OCI-LY7 (cell line): ENCODE results near the gene KYAT1. TPM values are rescaled to one million over a fixed set of nuclear protein-coding genes. Genes with fewer than 3 reads are reported as not detected.

ENCODE experiments used
- BruUV-seq: library from RNA; stranded (reverse); fragments of 400-500 nt; replicated peaks from 2 replicates; lab custom pipeline; 2021; lab: Mats Ljungman, UMichigan
- CTCF ChIA-PET: fragments of 300-600 bp; sonication (Branson Sonifier 250); formaldehyde crosslinking; loops from one replicate; lab custom pipeline; 2022; ENCODE audit warnings: antibody characterized with exemption; ENCODE audit not compliant: unreplicated experiment; lab: Charles Lee
- POLR2A ChIA-PET: fragments of 300-600 bp; sonication (Branson Sonifier 250); formaldehyde crosslinking; loops from one replicate; lab custom pipeline; 2022; ENCODE audit warnings: antibody characterized with exemption; lab: Charles Lee
- DNase-seq: peaks from one replicate; pipeline ENCODE4 v3.0.0-alpha.2; 2015; ENCODE audit warnings: low spot score
- H2AFZ ChIP-seq: fragments of 200-600 bp; sonication (generic), shearing (Covaris generic); 2 replicates; pipeline ENCODE4 v1.6.1; 2014; ENCODE audit warnings: mild to moderate bottlenecking, antibody characterized with exemption, low read length, moderate library complexity
- H3K27ac ChIP-seq: fragments of 200-600 bp; sonication (generic); 2 replicates; pipeline ENCODE4 v1.5.1; 2014; ENCODE audit warnings: mixed run types, low read depth, mild to moderate bottlenecking, moderate library complexity, low read length, inconsistent platforms; ENCODE audit not compliant: poor library complexity, severe bottlenecking
- H3K36me3 ChIP-seq: fragments of 200-600 bp; sonication (generic); 2 replicates; pipeline ENCODE4 v1.6.1; 2014; ENCODE audit warnings: mild to moderate bottlenecking, antibody characterized with exemption, low read length, moderate library complexity, mixed read lengths; ENCODE audit not compliant: insufficient read depth
- H3K4me1 ChIP-seq: fragments of 200-600 bp; sonication (generic); 2 replicates; pipeline ENCODE4 v1.5.1; 2014; ENCODE audit warnings: mild to moderate bottlenecking, low read length; ENCODE audit not compliant: insufficient read depth, poor library complexity, severe bottlenecking
- H3K4me2 ChIP-seq: fragments of 200-600 bp; sonication (generic); 2 replicates; pipeline ENCODE4 v1.6.1; 2014; ENCODE audit warnings: mild to moderate bottlenecking, low read length
- H3K4me3 ChIP-seq: fragments of 200-600 bp; sonication (generic); 2 replicates; pipeline ENCODE4 v1.5.1; 2014; ENCODE audit warnings: mild to moderate bottlenecking, low read depth, low read length; ENCODE audit not compliant: poor library complexity, severe bottlenecking
- H3K79me2 ChIP-seq: fragments of 200-600 bp; sonication (generic); 2 replicates; pipeline ENCODE4 v1.6.1; 2016; ENCODE audit warnings: low read depth, mild to moderate bottlenecking, low read length, moderate library complexity, mixed read lengths; ENCODE audit not compliant: insufficient read depth
- H3K9me2 ChIP-seq: fragments of 200-600 bp; sonication (generic); 2 replicates; pipeline ENCODE4 v1.6.1; 2016; ENCODE audit warnings: mild to moderate bottlenecking, low read length, mixed read lengths; ENCODE audit not compliant: insufficient read depth
- H3K9me3 ChIP-seq: fragments of 200-600 bp; sonication (generic); 2 replicates; pipeline ENCODE4 v1.6.1; 2014; ENCODE audit warnings: mild to moderate bottlenecking, mixed run types, low read length, mixed read lengths
- H4K20me1 ChIP-seq: fragments of 200-600 bp; sonication (generic); 2 replicates; pipeline ENCODE4 v1.6.1; 2014; ENCODE audit warnings: mild to moderate bottlenecking, antibody characterized with exemption, low read length, moderate library complexity, mixed read lengths; ENCODE audit not compliant: insufficient read depth
- CTCF ChIP-seq: fragments of 200-600 bp; sonication (generic); conservative IDR thresholded peaks from 2 replicates; pipeline ENCODE4 v1.5.1; 2014; ENCODE audit warnings: mild to moderate bottlenecking, antibody characterized with exemption, low read length, moderate library complexity, mixed read lengths
- EZH2phosphoT487 ChIP-seq: fragments of 200-600 bp; sonication (generic); IDR thresholded peaks from 2 replicates; pipeline ENCODE4 v1.6.1; 2018; ENCODE audit warnings: low read depth, borderline replicate concordance, mild to moderate bottlenecking, mixed run types, antibody characterized with exemption, low read length, moderate library complexity, mixed read lengths
- intact Hi-C: fragments of 100-400 bp; cut with micrococcal nuclease; formaldehyde crosslinking; loops from one replicate; pipeline ENCODE4 v1.10.0; 2022; ENCODE audit not compliant: unreplicated experiment
- total RNA-seq, 2 experiments: library from RNA; depleted of rRNA in 1 of 2; stranded (reverse); fragments of >200 nt in 1 of 2; shearing (Covaris generic) in 1 of 2; gene quantifications; 2 replicates each; pipeline ENCODE4 v1.2.3, GENCODE V29; 2014 to 2022

The KYAT1 gene
- total RNA-seq, 2 experiments from 2014 or later: 28.3 to 44.7 TPM

GRCh38 chr9:128818099-128818838, 63.5 kb downstream of the KYAT1 start, which contains the start of gene ENDOG:
Gene ENDOG, plus strand, starts transcription at chr9:128818500. Its CDS starts 185 bp downstream, at chr9:128818685.
- Histone ChIP-seq H3K9me2 (no peaks in the 10 kb centered on the region), H3K36me3 (peaks cover 32% of the 10 kb centered on the region), H3K4me3 (peak within 1 kb of the TSS; percentile 71), H3K9me3 (no peaks in the 10 kb centered on the region), H3K4me2 (peak within 1 kb of the TSS; percentile 96), H4K20me1 (0 out of 2 replicates have a peak, but pooled peaks cover 4% of the 10 kb centered on the region), H2AFZ (peak within 1 kb of the TSS; percentile 75; the same call in 1 of the 2 replicates), H3K4me1 (peaks cover 23% of the 10 kb centered on the region), H3K79me2 (0 out of 2 replicates have a peak, but pooled peaks cover 5% of the 10 kb centered on the region), H3K27ac (no peak within 1 kb of the TSS)
- POLR2A ChIA-PET: interaction anchor here (0.6 to 2.6 kb wide), 12 partner anchors 9 to 630 kb away, joined by 3 to 24 read pairs (median 4); partner anchors contain the start of genes SPOUT1 and TBC1D13
- TF ChIP-seq EZH2phosphoT487 (no peak), CTCF (peak; percentile 87)
- intact Hi-C loops: loop anchor here (1.0 to 5.0 kb wide), 3 partner anchors 94 to 265 kb away; partner anchors contain the start of genes SPTAN1 and ZDHHC12
- BruUV-seq: no TSS peak
- DNase-seq: peak; percentile 98
- CTCF ChIA-PET: interaction anchor here (0.5 to 1.2 kb wide), 13 partner anchors 10 to 262 kb away, joined by 3 to 9 read pairs (median 3); partner anchors contain the start of genes DOLPP1, SPOUT1 and TBC1D13

- Histone ChIP-seq H3K9me3 (no peaks in the 10 kb centered on the region), H2AFZ (no peak overlapping the region), H3K27ac (no peak overlapping the region), H3K79me2 (no peaks in the 10 kb centered on the region), H3K4me1 (no peaks in the 10 kb centered on the region), H3K9me2 (no peaks in the 10 kb centered on the region), H3K4me2 (no peak overlapping the region), H3K4me3 (no peak overlapping the region), H3K36me3 (peaks cover 43% of the 10 kb centered on the region), H4K20me1 (no peaks in the 10 kb centered on the region)
- no peak for DNase-seq
- TF ChIP-seq EZH2phosphoT487 (no peak), CTCF (no peak)
- CTCF ChIA-PET: no interaction called here
- no TSS peak for BruUV-seq
- intact Hi-C loops: no loop called here
- POLR2A ChIA-PET: interaction anchor here (0.6 to 0.7 kb wide), 2 partner anchors 10 to 123 kb away, joined by 3 to 5 read pairs; no protein-coding TSS in a partner anchor
These were observed 70.9 kb downstream of the KYAT1 start for GRCh38 chr9:128810873-128811272.

- Histone ChIP-seq H2AFZ (no peak overlapping the region), H3K4me3 (no peak overlapping the region), H3K4me2 (no peak overlapping the region), H4K20me1 (no peaks in the 10 kb centered on the region), H3K36me3 (peaks cover 54% of the 10 kb centered on the region), H3K9me2 (no peaks in the 10 kb centered on the region), H3K79me2 (no peaks in the 10 kb centered on the region), H3K4me1 (no peaks in the 10 kb centered on the region), H3K27ac (no peak overlapping the region), H3K9me3 (no peaks in the 10 kb centered on the region)
- intact Hi-C loops: no loop called here
- ChIA-PET POLR2A (no interaction called here), CTCF (no interaction called here)
- BruUV-seq: TSS peak; percentile 43
- no peak for TF ChIP-seq EZH2phosphoT487
- TF ChIP-seq CTCF: 0 out of 2 replicates have a peak, but pooled peaks have one; percentile 37
- DNase-seq: no peak
These were observed 71.9 kb downstream of the KYAT1 start for GRCh38 chr9:128809831-128810230.
